ENCODE results near the gene OR5AR1. TPM values are rescaled to one million over a fixed set of nuclear protein-coding genes. Genes with fewer than 3 reads are reported as not detected.

Gene OR5AR1
- not detected in 2 replicates for total RNA-seq

GRCh38 chr11:56663386-56663785, at the start of gene OR5AR1:
Gene OR5AR1, plus strand, starts transcription at chr11:56663686. Its CDS starts 0 bp downstream, at chr11:56663686.

DNA sequence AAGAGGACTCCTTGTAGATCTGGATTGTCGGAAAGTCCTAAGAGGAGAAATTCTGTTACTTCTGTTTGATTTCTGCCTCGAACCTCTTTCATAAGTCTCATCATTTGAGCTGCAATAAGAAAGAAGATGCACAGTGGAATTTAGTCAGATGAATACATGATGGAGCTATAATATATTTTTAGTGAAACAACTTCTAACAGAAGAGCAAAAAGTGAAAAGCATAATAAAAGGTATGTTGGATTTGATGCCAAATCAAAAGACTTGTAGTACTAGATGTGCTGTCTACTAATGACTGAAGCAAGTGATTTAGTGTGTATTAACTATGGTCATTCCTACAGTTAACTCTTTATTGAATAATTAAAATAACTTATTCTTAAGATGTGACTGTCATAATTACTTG, 21.1 kb upstream of the OR5AR1 start, which contains the start of gene OR5AP2:
OR5AP2 (minus strand) TSS at position 101 of the 400 bp plus-strand sequence; CDS start at position 101, 0 bp downstream.

DNA sequence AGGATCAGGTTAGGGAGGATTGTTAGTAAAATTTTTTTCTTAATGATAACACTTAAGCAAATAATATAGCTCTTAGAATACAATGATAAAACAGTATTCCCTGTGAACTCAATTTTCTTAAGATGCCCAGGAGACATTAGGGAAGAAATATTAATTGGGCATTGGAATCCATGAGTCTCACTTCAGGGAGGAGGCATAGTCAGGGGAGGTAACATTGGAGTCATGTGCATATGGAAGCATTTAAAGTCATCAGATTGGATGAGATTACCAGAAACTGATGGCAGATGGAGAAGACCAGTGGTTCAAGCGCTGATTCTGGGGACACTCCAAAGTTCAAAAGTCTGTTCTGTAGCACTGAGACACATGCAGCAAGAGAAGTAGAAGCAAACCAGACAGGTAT, 35.3 kb downstream of the OR5AR1 start, which contains the start of gene OR9G1:
OR9G1 (plus strand) TSS at position 301 of the 400 bp plus-strand sequence. CDS start 1,293 bp downstream, outside the sequence.

Other genes starting within 250 kb of the OR5AR1 start
- not detected in 2 replicates for gene OR5M3, start 190.3 kb upstream of the OR5AR1 start, total RNA-seq
- gene OR5M8, start 172.3 kb upstream of the OR5AR1 start, total RNA-seq, result not detected in 2 replicates
- gene OR5M11, start 120.4 kb upstream of the OR5AR1 start, total RNA-seq, result not detected in 2 replicates
- not detected in 2 replicates for gene OR5M10, start 86.0 kb upstream of the OR5AR1 start, total RNA-seq
- gene OR5M1, start 48.8 kb upstream of the OR5AR1 start, total RNA-seq, result not detected in 2 replicates
- not detected in 2 replicates for gene OR5AP2, start 21.2 kb upstream of the OR5AR1 start, total RNA-seq
- not detected in 2 replicates for gene OR9G1, start 35.4 kb downstream of the OR5AR1 start, total RNA-seq
- gene OR9G4, start 85.0 kb downstream of the OR5AR1 start, total RNA-seq, result not detected in 2 replicates

Measured in regular cardiac myocyte (primary cell).